GM21381 (cell line): ENCODE data around the gene SCN2B.

Experiments used
- ATAC-seq: cut with Tn5 transposase; IDR thresholded peaks from one replicate; pipeline ENCODE4 v1.9.1; 2021; ENCODE audit warnings: mild to moderate bottlenecking, moderate library complexity; ENCODE audit not compliant: unreplicated experiment

SCN2B gene

GRCh38 chr11:118154641-118155040, 21.8 kb downstream of the SCN2B start:
- ATAC-seq, result no peak

- ATAC-seq, result no peak
Measured at GRCh38 chr11:118153976-118154375, 22.5 kb downstream of the SCN2B start.

GRCh38 chr11:118153516-118153915, 22.9 kb downstream of the SCN2B start:
- no peak for ATAC-seq

DNA sequence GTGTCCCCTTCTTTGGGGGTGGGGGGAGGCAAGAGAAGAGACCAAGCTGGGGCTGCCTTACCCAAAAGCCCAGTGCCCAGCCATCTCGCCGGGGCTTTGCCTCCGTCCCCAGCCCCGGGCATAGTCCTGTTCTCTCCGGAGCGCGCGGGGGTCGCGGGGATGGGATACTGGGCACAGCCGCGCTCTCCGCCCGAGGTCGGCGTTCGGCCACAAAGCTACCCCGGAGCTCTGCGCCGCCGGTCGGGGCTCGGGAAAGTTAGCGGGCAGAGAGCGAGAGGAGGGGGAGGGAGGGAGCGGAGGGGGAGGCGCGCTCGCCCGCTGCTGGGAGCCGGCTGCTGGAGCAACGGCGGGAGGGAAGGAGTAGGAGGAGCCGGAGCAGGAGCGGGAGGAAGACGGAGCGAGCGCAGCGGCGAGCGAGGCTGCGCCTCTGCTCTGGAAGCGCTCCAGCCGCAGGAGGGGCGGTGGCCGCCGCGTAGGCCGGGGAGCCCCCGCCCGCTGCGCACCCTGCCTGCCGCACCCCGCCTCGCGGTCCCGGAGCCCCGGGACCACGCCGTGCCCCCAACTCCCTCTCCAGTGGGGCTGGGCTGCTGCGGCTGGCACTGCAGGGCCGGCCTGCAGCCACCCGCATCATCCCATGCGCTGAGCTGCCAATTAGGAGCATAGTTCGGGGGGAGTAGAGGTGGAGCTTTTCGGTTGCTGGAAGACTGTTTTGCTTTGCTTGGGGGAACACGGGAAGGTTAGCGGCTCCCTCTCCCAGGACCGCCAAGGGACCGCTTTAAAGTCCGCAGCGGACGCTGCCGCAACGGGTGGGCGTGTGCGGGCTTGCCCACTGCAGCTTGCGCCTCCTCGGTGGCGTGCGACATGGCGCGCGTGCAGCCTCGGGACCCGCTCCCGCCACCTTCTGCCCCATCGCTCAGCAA, 23.6 kb downstream of the SCN2B start, which contains the start of gene SCN4B:
TSS of gene SCN4B (minus strand) at position 272 of the 920 bp plus-strand sequence. CDS start at position 122, 150 bp downstream.
- no peak for ATAC-seq

GRCh38 chr11:118152020-118152551, 24.4 kb downstream of the SCN2B start:
- ATAC-seq, result no peak

DNA sequence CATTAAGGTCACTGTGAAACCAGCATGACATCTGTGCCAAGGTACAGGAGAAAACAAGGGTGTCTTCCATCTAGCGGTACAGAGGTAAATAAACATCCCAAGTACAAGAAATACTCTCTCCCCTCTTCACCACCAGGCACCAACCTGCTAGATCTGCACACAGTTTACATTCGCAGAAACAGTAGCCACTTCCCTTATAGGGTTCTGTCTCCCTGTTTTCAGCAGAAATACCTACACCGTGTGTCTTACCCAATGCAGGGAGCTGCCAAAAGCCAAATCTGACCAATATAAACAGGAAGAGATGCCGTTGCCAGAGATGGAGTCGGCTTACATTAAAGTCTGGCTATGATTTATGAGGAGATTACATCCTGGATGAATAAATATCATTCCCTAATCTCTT, 25.0 kb downstream of the SCN2B start:
- no peak for ATAC-seq

DNA sequence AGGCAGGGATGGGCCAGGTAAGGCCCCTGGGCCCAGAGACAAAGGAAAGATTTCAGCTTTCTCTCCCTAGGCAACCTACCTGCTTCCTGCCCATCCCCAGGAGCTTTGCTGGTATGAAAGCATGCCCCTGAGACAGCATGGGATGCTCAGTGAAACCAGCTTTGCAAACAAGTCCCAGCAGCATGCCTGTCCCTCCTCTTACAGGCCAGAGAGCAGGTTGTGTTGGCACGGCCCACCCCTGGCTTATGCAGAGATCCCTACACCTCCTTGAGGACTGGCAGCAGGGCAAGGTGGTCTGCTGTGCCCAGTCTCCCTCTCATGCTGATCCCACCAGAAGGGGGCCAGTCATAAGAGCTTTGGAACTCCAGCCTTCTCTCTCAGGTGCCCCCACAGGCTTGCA, 26.9 kb downstream of the SCN2B start:
- no peak for ATAC-seq

GRCh38 chr11:118148856-118149255, 27.6 kb downstream of the SCN2B start:
- ATAC-seq, result no peak

- ATAC-seq, result no peak
Measured at GRCh38 chr11:118148240-118148639, 28.2 kb downstream of the SCN2B start.

GRCh38 chr11:118147502-118147901, 28.9 kb downstream of the SCN2B start:
- ATAC-seq, result no peak

GRCh38 chr11:118146554-118146953, 29.9 kb downstream of the SCN2B start:
- no peak for ATAC-seq

DNA sequence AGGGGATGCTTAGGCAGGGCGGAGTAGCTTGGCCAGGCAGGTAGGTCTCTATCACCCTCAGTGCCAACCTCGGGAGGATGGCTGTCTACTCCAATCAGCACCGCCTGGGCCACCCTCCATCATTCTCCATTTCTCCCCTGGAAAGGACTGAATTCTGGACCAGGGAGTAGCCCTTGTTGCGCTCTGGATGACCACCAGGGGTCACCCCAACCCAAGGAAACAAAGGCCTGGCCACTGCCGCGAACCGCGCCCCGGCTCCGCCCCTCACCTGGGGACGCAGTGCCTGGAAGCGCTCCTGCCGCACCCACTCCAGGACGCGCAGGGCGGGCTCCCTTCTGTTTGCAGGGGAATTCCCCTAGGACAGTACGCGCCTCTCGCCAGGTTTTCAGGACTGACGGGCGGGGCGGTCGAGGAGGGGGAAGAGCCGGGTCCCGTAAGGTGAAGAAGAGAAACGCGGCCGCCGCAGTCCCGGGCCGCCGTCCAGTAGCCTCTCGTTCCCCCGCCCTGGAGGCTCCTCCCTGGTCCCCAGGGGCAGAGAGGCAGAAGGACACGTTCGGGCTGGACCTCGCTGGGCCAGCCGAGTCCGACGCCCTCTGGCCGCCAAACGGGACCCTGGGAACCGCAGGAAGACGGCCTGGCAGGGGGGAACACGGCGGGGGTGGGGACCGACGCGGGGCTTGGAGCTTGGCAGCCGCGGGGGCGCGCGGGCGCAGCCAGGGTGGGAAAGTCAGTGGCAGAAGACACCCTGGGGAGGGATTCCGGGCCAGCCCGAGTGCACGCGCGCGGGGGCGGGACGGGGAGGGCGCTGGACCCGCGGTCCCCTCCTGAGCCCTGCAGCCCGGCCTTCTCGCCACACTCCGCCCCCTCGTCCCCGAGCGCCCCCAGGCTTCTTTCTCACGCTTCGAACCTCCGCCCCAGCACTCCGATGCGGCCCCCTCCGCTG, 30.9 kb downstream of the SCN2B start:
- no peak for ATAC-seq

DNA sequence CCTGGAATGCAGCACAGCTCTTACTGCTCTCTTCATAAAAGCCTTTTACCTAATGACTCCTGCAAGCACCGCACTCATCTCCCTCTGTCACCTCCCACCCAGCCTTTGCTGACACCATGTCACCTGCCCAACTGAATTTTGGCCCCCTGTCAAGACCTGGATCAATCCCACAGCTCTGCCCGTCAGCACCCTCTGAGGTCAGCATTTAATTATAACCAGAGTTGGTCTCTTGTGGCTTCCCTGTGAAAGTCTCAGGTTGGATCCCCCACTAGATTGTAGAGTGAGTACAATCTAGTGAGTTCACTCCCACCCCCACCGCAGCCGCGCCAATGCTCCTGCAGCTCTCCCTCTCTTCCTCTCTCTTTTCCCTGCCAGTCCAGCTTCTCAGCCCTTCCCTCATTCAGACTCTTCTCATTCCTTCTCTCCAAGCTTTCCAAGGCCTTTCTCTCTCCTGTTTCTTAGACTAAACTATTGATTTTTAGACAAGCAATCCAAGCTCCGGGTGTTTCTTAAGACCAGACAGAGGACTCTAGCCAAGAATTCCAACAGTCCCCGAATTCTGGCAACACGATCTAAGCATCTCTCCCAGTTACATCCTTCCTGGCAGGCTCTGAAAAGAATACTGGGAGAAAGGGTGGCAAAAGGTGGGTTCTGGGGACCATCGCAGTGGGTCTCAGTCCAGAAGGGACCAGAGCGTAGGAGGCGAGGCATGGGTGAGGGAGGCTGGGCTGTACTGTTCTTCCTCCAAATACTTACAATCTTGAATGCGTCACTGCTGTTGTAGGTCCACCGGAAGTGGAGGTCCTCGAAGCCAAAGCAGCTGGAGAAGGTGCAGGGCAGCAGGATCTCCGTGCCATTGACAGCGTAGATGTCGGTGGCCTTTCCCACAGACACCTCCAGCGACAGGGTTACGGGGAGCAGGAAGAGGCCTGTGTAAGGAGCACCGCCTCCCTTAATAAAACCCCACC, 31.9 kb downstream of the SCN2B start:
- ATAC-seq, result no peak

GRCh38 chr11:118143661-118144185, 32.7 kb downstream of the SCN2B start:
- ATAC-seq, result no peak

DNA sequence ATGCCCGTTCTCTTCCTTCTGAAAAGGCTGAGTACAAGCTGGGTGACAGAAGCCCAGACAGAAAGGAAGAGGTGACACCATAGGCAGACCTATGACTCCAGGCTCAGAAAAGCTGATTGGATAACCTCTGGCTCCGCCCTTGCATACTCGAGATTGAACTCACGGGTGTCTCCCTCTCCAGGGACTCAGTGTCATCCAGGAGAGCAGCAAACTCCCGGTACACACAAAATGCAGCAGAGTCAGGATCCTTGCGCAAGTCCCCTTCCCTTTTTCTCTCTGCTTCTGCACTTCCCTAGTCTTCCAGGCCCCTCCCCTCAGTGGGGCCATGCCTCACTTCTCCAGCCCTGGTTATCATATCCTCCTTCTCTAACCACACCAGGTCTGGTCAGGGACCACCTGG, 33.6 kb downstream of the SCN2B start:
- no peak for ATAC-seq

DNA sequence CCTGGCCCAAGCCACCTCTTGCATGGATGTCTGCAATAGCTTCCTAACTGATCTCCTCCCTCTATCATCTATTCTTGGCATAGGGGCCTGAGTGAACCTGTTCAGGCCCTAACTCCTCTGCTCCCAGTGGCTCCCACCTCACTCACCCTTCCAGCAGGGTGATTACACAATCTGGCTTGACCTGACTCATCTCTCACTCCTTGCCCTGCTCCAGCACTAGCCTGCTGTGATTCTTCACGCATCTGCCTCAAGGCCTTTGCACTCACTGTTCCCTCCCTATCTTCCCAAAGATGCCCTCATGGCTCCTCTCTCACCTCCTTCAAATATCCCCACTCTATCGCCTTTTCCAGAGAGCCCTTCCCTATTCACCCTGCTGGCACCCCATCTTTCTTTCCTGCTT, 34.4 kb downstream of the SCN2B start:
- ATAC-seq, result no peak

GRCh38 chr11:118139578-118139977, 36.9 kb downstream of the SCN2B start:
- no peak for ATAC-seq

DNA sequence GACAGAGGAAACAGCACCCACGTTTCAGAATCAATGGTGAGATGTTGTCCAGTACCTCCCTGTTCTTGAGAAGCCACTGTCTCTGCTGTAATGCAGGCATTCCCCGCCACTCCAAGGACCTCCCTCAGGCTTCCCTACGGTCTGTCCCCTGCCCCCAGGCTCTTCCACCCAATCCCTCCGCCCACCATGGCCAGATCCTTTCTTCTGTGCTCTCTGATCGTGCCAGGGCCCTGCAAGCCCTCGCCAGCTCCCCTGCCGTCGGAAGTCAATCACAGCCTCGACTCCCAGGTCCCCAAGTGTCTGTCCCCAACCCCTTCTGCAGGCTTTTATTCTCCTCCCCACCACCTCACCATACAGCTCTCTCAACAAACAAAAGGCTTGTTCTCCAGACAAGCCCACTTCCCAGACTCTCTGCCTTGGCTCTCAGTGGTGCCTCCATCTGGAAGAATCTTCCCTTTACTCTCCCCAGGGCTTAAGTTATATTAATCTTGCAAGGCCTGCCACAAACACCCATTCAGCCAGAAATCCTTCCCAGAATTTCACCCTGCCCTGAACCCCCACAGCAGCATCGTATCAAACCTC, 37.5 kb downstream of the SCN2B start:
- ATAC-seq, result no peak

DNA sequence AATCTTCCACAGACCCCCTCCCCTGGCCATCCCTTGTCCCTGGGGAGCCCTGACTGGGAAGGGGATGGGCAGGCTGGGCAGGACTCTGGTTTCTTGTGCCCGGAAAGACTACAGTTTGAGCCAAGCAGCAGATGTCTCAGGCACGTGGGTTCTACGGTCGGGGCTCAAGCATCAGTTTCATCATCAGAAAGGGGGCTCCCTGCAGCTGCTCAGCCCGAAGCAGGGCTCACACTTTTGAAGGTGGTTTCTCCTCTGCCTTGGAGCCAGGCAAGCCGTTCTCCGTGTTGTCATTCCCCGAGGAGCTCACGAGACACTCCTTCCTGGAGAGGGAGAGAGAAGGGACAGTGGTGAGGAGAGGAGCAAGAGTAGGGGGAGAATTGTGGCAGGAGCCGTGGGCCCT, 39.6 kb downstream of the SCN2B start:
- no peak for ATAC-seq

- ATAC-seq, result no peak
Measured at GRCh38 chr11:118136341-118136740, 40.1 kb downstream of the SCN2B start.
